ENCODE results near the gene OR1F1. TPM values are rescaled to one million over a fixed set of nuclear protein-coding genes. Genes with fewer than 3 reads are reported as not detected.

OR1F1 gene
- total and polyA plus RNA-seq, 7 donors: not detected

DNA sequence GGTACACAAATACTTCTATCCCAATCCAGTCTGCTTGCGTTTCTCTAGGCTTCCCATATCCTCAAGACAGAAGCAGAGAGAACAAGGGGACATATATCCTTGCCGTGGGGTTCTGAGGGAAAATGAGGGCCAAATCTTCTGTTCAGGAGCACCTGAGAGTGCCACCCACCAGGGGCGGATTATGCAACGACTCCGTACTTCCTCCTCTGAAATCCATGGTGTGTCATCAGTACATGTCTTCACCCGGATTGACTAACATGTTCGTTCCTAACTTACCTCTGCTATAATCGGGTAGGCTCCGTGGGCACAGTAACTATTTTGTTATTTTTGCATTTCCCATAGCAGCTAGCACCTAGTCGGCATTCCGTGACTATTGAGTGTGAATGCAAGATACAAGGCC is 54.7 kb downstream of the OR1F1 start:
- Histone ChIP-seq H3K4me1 (no peaks in the 10 kb centered on the region), H3K9me3 (no peaks in the 10 kb centered on the region), H3K36me3 (no peaks in the 10 kb centered on the region), H3K27ac (no peak overlapping the region), H3K4me3 (no peak overlapping the region), H3K27me3 (no peaks in the 10 kb centered on the region)
- no peak for DNase-seq
- WGBS, 2 donors: 85 to 92% methylated on average over 11 of the region's 11 CpGs
- TF ChIP-seq, protein P1, sequence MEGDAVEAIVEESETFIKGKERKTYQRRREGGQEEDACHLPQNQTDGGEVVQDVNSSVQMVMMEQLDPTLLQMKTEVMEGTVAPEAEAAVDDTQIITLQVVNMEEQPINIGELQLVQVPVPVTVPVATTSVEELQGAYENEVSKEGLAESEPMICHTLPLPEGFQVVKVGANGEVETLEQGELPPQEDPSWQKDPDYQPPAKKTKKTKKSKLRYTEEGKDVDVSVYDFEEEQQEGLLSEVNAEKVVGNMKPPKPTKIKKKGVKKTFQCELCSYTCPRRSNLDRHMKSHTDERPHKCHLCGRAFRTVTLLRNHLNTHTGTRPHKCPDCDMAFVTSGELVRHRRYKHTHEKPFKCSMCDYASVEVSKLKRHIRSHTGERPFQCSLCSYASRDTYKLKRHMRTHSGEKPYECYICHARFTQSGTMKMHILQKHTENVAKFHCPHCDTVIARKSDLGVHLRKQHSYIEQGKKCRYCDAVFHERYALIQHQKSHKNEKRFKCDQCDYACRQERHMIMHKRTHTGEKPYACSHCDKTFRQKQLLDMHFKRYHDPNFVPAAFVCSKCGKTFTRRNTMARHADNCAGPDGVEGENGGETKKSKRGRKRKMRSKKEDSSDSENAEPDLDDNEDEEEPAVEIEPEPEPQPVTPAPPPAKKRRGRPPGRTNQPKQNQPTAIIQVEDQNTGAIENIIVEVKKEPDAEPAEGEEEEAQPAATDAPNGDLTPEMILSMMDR (IDR thresholded peaks at IDR 0.05): no peak
- TF ChIP-seq EP300 (IDR thresholded peaks at IDR 0.05): no peak
- no peak for TF ChIP-seq POLR2A (IDR thresholded peaks at IDR 0.05)
- TF ChIP-seq POLR2AphosphoS5 (IDR thresholded peaks at IDR 0.05): no peak
- intact Hi-C loops (cut with DNase I): no loop called here

DNA sequence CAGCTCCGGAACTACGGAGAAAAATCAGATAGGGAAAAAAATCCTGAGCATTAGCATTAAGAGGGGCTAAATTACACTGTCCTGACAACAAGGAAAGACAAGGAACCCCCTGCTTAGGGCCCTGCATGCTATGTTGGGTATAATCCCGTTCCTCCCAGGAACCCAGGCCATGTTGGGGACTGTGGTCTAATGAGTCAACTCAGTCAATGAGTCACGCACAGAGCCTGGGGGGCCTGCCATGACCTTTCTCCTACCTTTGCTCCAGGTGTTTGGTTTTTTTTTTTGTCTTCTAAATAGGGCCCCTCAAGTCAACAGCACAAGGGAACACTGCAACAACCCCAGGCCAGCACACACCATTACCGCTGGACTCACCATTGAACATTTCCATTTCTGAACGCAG is 55.9 kb downstream of the OR1F1 start:
- Histone ChIP-seq H3K27ac (no peak overlapping the region), H3K36me3 (no peaks in the 10 kb centered on the region), H3K4me3 (no peak overlapping the region), H3K27me3 (no peaks in the 10 kb centered on the region), H3K9me3 (no peaks in the 10 kb centered on the region), H3K4me1 (no peaks in the 10 kb centered on the region)
- intact Hi-C loops (cut with DNase I): no loop called here
- TF ChIP-seq, protein P1 (IDR thresholded peaks at IDR 0.05): no peak
- TF ChIP-seq POLR2AphosphoS5 (IDR thresholded peaks at IDR 0.05) (no peak), POLR2A (IDR thresholded peaks at IDR 0.05) (no peak), EP300 (IDR thresholded peaks at IDR 0.05) (no peak)
- DNase-seq: no peak
- 66 to 79% methylated on average over 6 of the region's 6 CpGs for WGBS, 2 donors

DNA sequence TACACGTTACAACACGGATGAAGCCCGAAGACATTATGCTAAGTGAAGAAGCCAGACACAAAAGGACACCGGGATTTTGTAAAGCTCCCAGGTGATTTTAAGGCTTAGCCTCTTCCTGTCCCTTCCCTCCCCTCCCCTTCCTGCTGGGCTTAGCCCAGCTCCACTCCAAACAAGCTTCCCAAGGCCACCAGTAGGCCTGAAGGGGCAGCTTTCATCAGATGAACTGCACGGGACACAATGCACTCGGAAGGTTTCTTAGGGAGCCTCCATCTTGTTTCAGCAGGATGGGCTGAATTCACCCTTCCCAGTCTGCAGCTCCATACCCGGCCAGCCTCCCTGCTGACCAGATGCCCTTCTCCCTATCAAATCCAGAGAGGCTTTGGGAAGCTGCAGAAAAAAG is 58.0 kb downstream of the OR1F1 start:
- no peaks in the 10 kb centered on the region for H3K27me3 ChIP-seq
- no peaks in the 10 kb centered on the region for H3K9me3 ChIP-seq
- no peak overlapping the region for H3K27ac ChIP-seq
- no peak overlapping the region for H3K4me3 ChIP-seq
- TF ChIP-seq, protein P1 (IDR thresholded peaks at IDR 0.05): no peak
- TF ChIP-seq POLR2AphosphoS5 (IDR thresholded peaks at IDR 0.05): no peak
- no peak for TF ChIP-seq POLR2A (IDR thresholded peaks at IDR 0.05)
- TF ChIP-seq EP300 (IDR thresholded peaks at IDR 0.05): no peak
- 80 to 83% methylated on average over 7 of the region's 7 CpGs for WGBS, 2 donors
- intact Hi-C loops (cut with DNase I): no loop called here
- no peak for DNase-seq
- no peaks in the 10 kb centered on the region for H3K4me1 ChIP-seq
- H3K36me3 ChIP-seq: no peaks in the 10 kb centered on the region

DNA sequence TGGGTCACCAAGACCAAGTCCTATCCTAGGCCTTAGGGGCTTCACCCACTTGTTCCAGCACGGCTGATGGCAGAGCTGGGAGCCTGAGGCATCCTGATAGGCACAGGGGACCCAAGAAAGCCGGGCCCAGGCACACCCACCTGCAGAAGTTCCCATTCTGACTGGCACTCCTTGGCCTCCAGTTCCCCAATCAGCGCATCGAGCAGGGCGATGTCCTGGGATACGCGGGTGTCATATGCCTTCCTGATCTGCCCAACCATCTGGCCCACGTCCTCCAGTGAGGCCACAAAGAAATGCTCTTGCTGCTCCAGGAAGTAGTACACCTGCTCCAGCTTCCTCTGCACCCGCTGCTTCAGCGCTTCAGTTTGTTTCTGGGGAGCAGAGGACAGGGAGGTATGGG is 58.9 kb downstream of the OR1F1 start:
- H3K4me3 ChIP-seq: no peak overlapping the region
- WGBS, 2 donors: 69 to 84% methylated on average over 10 of the region's 10 CpGs
- TF ChIP-seq POLR2A (IDR thresholded peaks at IDR 0.05): no peak
- TF ChIP-seq, protein P1 (IDR thresholded peaks at IDR 0.05): no peak
- TF ChIP-seq POLR2AphosphoS5 (IDR thresholded peaks at IDR 0.05): no peak
- TF ChIP-seq EP300 (IDR thresholded peaks at IDR 0.05): no peak
- no peak for DNase-seq
- H3K27me3 ChIP-seq: no peaks in the 10 kb centered on the region
- no peak overlapping the region for H3K27ac ChIP-seq
- H3K9me3 ChIP-seq: no peaks in the 10 kb centered on the region
- no peaks in the 10 kb centered on the region for H3K4me1 ChIP-seq
- H3K36me3 ChIP-seq: no peaks in the 10 kb centered on the region
- intact Hi-C loops (cut with DNase I): no loop called here

DNA sequence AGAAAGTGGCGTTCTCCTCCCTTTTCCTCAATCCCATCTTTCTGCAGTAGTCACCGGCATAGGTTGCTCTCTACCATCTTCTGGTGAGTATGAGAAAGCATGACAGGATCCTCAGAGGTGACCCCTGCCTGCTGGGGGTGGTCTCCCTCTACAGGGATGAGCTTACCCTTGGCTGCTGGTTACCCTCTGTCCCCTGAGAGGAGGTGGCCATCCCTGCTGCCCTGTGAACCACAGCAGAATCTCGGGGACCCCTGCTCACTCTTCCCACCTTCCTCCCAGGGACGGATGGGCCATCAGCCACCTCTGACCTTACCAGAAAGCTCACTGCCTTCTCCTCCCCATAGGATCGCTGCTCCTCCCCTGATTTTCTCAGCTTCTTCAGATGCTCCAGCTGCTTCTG is 60.6 kb downstream of the OR1F1 start:
- intact Hi-C loops (cut with DNase I): no loop called here
- Histone ChIP-seq H3K4me3 (no peak overlapping the region), H3K27me3 (no peaks in the 10 kb centered on the region), H3K4me1 (no peaks in the 10 kb centered on the region), H3K27ac (no peak overlapping the region), H3K9me3 (no peaks in the 10 kb centered on the region), H3K36me3 (no peaks in the 10 kb centered on the region)
- 86% methylated on average over 5 of the region's 5 CpGs for WGBS, 2 donors
- no peak for TF ChIP-seq POLR2AphosphoS5 (IDR thresholded peaks at IDR 0.05)
- no peak for TF ChIP-seq POLR2A (IDR thresholded peaks at IDR 0.05)
- TF ChIP-seq, protein P1 (IDR thresholded peaks at IDR 0.05): no peak
- TF ChIP-seq EP300 (IDR thresholded peaks at IDR 0.05): no peak
- DNase-seq: no peak

Data from sigmoid colon (tissue), 7 donors.